ENCODE results near the gene CFAP46. TPM values are rescaled to one million over a fixed set of nuclear protein-coding genes. Genes with fewer than 3 reads are reported as not detected.

CFAP46 gene
- total and polyA plus RNA-seq, 2 of the 4 experiments (the other 2 are of a cell fraction): 1.3 to 1.8 TPM

DNA sequence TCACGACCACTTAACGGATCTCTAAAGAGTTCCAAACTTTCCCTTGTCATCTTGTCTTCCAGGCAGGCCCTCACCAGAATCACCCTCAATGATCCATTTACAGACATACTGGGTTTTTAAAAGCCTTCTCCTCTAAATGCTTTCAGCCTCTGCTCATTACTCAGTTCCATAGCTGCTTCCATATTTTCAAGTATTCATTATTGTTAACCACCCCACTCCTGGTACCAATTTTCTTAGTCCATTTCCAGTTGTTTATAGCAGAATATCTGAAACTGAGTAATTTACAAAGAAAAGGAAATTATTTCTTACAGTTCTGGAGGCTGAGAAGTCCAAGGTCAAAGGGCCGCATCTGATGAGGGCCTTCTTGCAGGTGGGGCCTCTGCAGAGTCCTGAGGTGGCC is 100.0 kb downstream of the CFAP46 start:
- Histone ChIP-seq H4K8ac (ENCODE audit: low read depth in 2 of 2, low read length in 2 of 2) (no peak overlapping the region), H2BK20ac (ENCODE audit: low read depth, low read length) (no peak overlapping the region), H3K4me1 (ENCODE audit: control insufficient read depth, insufficient read depth, low read length) (no peaks in the 10 kb centered on the region), H3K9me1 (ENCODE audit: insufficient read depth, low read length) (0 out of 2 replicates have a peak, but pooled peaks cover under 1% of the 10 kb centered on the region), H3K56ac (ENCODE audit: extremely low read depth, insufficient read depth, low read length) (no peak overlapping the region), H2AK5ac (ENCODE audit: low read depth, low read length) (no peak overlapping the region), H4K20me1 (ENCODE audit: insufficient read depth, low read length) (no peaks in the 10 kb centered on the region), H3K27ac (ENCODE audit: insufficient read depth, low read length) (no peak overlapping the region), H2BK120ac (ENCODE audit: low read depth, low read length) (no peak overlapping the region), H3K23ac (ENCODE audit: low read depth, low read length) (no peak overlapping the region), H2AK9ac (replicated peaks; ENCODE audit: low read depth, low read length, poor library complexity) (no peak overlapping the region), H4K5ac (ENCODE audit: low read depth, low read length) (no peak overlapping the region), H3K14ac (replicated peaks; ENCODE audit: low read depth, low read length) (no peak overlapping the region), H3K9me3 (ENCODE audit: control insufficient read depth, insufficient read depth, low read length) (peaks cover 19% of the 10 kb centered on the region), H3K4me2 (ENCODE audit: low read depth, low read length) (no peak overlapping the region), H2BK15ac (ENCODE audit: low read depth, low read length) (no peak overlapping the region), H3K4ac (ENCODE audit: low read depth, low read length) (no peak overlapping the region), H4K91ac (ENCODE audit: insufficient read depth, low read depth, low read length) (no peak overlapping the region), H3K27me3 (ENCODE audit: control insufficient read depth, insufficient read depth, low read length) (peaks cover 8% of the 10 kb centered on the region; the same call in 1 of the 2 replicates), H2AFZ (replicated peaks; ENCODE audit: low read length, poor library complexity) (no peak overlapping the region), H3K79me1 (ENCODE audit: low read depth in 1 of 2, low read length in 2 of 2) (no peaks in the 10 kb centered on the region), H3K9ac (ENCODE audit: low read depth, low read length) (no peak overlapping the region), H3K18ac (ENCODE audit: low read depth, low read length) (no peak overlapping the region), H2BK5ac (ENCODE audit: low read depth, low read length, poor library complexity, severe bottlenecking) (no peak overlapping the region), H3K4me3 (ENCODE audit: insufficient read depth, low read depth, low read length) (no peak overlapping the region), H3K36me3 (ENCODE audit: control insufficient read depth, insufficient read depth, low read length) (no peaks in the 10 kb centered on the region)
- BruUV-seq (replicated peaks): no TSS peak
- POLR2A ChIA-PET (ENCODE audit: unreplicated experiment): no interaction called here
- WGBS, 2 experiments (ENCODE audit: extremely low coverage in 2 of 2, insufficient read length in 1 of 2): 100% methylated on average over 2 of the region's 3 CpGs; no CpG with 5 or more reads in 1 of the 2 experiments
- intact Hi-C loops (cut with micrococcal nuclease) (no loop called here), in situ Hi-C loops (cut with MboI; ENCODE audit: low sequenced_read_pairs) (no loop called here), dilution Hi-C loops (cut with HindIII; ENCODE audit: low sequenced_read_pairs, unreplicated experiment) (no loop called here)
- CTCF ChIA-PET: no interaction called here
- TF ChIP-seq MAFK (IDR thresholded peaks at IDR 0.05; ENCODE audit: low read depth, low read length) (no peak), MAZ (IDR thresholded peaks at IDR 0.05; ENCODE audit: borderline replicate concordance, low read depth, low read length) (no peak), CEBPB (IDR thresholded peaks at IDR 0.05; ENCODE audit: low read depth, low read length) (no peak), CHD1 (IDR thresholded peaks at IDR 0.05; ENCODE audit: low read depth, low read length) (no peak)
- TF ChIP-seq, protein P1, sequence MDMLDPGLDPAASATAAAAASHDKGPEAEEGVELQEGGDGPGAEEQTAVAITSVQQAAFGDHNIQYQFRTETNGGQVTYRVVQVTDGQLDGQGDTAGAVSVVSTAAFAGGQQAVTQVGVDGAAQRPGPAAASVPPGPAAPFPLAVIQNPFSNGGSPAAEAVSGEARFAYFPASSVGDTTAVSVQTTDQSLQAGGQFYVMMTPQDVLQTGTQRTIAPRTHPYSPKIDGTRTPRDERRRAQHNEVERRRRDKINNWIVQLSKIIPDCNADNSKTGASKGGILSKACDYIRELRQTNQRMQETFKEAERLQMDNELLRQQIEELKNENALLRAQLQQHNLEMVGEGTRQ (IDR thresholded peaks at IDR 0.05; ENCODE audit: low read depth, low read length): no peak
- ATAC-seq (ENCODE audit: low read depth) (no peak), DNase-seq (no peak)
